ENCODE results near the gene PTPRS.

PTPRS gene

DNA sequence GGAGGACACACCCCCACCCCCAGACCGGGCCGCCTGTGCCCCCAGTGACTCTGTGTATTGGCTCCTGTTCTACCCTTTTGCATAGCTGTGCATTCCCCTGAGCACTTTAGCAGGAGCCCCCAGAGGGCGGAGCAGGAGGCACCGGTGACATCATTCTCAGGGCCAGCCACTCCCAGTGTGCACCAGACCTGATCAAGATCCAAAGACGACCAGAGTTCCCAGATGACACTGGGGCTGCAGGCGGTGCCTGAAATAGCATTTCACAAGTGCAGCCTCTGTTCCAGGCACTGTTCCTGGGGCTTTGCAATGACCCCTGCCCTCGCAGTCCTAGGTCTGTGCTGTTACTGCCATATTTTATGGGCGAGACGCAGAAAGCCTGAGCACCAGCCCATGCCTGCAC lies 14.5 kb upstream of the PTPRS start:
- DNase-seq (ENCODE audit: low read depth), result no peak

DNA sequence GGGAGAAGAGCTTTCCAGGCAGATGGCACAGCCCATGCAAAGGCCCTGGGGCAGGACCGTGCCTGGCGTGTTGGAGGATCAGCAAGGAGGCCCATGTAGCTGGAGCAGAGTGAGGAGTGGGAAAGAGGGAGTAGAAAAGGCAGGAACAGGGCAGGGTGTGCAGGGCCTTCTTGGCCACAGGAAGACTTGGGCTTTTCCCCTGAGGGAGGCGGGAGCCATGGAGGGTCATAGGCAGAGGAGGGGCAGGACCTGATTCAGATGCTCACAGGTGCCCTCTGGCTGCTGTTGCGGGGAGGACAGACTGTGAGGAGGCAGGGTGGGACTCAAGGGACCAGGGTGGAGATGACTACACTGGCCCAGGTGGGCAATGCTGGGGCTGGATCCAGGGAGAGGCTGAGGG lies 13.8 kb upstream of the PTPRS start:
- DNase-seq (ENCODE audit: low read depth), result peak; percentile 52

DNA sequence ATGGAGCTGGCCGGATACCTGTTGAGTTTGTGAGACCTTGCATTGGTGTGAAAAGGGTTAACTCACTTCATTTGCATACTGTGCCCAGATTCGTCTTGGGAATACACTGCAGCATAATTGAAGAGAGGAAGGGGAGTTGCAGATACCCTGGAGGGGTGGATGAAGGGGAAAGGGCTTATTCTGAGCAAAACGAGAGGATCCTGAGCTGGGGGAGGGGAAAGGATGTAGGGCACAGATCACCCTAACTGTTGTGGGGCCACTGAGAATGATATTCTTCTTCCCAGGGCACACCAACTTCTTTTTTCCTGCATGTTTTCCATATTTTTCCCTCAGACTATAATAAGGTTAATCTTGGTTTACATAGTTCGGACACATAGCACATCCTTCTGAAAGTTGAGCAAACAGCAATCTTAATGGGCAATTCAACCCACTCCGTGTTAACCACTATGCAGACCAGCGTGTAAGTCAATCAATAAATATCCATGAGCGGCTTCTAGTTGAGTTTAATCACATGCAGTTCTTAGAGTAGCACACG lies 11.7 kb upstream of the PTPRS start:
- peak; percentile 70 for DNase-seq (ENCODE audit: low read depth)

DNA sequence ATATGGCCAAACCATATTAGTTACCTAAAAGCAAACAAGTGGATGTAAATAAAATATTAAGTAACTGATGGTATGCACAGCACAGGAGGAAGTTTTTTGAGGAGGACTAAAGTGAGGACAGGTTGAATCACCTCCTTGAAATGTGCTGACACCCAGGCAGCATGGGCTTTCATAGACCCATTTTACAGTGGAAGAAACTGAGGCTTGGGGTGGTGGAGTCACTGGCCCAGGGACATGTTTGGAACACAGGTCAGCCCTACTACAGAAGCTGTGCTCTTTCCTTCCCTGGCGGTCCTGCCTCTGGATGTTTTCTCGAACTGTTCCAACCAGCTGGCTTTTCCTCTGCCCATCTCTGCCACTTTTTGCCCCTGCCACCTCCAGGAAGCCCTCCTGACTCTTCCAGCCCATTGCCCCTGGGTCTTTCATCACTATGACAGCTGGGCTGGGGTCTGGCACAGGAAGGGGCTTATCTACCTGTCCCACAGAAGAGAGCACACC lies 11.2 kb upstream of the PTPRS start:
- DNase-seq (ENCODE audit: low read depth), result no peak

DNA sequence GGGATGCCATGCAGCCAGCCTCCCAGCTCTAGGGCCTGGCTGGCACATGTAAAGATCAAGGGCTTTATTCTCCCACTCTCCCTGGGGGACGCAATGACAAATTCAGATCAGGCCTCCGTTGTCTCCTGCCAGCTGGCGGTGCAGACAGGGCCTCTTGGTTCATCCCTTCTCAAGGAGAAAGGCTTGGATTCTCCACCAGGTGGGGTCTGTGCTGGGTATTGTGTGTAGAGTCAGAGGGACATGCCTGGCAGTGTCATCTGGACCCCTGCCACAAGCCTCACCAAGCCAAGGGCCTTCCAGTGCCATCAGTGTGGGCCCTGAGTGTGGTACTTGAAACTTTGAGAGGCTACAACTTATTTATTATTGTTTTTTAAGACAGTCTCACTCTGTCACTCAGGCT lies 8.4 kb upstream of the PTPRS start:
- DNase-seq (ENCODE audit: low read depth), result no peak

DNA sequence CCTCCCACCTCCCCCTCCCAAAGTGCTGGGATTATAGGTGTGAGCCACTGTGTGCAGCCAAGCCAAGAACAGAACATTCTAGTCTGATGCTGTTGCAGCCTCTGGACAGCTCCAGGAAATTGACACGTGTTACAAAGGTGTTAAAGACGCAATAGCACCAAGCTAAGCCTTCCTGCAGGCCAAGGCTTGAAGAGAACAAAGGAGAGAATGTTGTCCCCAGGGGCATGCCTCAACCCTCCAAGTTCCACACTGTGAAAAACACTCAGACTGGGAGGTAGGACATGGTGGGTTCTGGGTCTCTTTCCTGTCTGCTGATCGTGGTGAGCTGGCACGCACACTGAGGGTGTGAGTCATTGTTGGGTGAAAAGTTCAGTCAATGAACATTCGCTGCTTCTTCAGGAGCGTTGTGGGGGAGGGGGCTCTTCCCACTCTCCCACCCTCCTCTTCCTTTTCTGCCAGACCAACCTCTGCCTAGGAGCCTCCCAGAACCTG lies 5.3 kb upstream of the PTPRS start:
- peak; percentile 69 for DNase-seq (ENCODE audit: low read depth)

DNA sequence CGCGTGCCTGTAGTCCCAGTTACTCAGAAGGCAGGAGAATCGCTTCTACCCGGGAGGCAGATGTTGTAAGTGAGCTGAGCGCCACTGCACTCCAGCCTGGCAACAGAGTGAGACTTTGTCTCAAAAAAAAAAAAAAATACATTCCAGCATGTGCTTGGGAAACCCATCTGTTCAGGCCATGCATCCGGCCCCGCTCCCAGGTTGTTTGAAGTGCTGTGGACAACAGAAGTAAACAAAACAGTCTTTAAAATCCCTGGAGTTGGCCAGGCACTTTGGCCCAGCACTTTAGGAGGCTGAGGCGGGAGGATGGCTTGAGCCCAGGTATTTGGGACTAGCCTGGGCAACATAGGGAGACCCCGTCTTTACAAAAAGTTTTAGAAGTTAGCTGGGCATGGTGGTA lies 3.2 kb upstream of the PTPRS start:
- peak; percentile 40 for DNase-seq (ENCODE audit: low read depth)

DNA sequence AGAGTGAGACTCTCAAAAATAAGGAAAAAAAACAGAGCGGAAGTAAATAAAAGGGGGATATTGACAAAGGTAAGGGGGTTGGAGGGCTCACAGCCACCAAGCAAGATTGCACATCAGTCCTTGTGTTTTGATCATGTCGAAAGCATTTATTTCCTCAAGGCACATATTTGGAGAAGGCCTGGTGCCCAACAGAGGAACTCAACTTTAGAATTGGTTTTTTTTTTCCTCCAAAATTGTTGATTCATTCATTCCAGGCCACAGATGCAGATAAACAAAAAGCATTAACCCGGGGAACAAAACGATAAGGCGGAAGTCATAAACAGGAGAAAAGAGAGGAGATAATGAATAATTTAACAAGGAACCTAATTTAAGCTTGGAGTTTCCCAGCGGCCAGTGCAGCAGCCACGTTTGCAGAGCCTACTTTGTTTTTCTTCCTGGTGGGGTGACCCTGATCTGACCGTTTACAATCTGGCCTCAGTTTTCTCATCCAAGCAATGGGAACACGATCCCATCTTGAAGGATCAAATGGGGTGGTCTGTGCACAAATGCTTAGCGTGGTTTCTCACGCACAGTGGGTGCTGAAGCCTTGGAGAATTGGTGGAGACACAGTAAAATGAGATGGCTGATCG lies 2.1 kb upstream of the PTPRS start:
- DNase-seq (ENCODE audit: low read depth), result no peak

DNA sequence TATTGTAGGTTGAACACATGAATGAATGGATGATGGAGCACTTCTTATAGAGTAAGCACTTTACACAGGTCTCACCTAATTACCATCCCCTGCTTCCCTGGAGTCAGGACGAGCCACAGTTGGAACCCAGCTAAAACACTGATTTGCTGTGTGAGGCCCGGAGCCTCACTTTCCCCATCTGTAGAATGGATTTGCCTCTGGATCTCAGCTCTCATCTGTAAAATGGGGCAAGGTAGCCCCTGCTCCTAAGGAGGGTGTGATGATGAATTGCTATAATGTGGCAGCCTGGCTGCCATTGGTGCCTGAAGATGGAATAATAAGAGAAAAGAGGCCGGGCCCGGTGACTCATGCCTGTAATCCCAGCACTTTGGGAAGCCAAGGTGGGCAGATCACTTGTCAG lies 1.4 kb upstream of the PTPRS start:
- DNase-seq (ENCODE audit: low read depth), result no peak

DNA sequence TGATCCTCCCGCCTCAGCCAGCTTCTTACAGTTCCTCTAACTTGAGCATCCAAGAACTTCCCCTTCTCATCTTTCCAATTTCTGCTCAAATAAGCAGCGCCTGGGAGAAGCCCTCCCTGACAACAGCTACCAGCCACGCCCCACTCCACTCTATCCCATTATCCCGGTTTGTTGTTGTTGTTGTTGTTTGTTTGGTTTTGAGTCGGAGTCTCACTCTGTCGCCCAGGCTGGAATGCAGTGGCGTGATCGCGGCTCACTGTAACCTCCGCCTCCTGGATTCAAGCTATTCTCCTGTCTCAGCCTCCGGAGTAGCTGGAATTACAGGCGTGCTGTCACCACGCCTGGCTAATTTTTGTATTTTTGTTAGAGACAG lies 822 bp upstream of the PTPRS start:
- DNase-seq (ENCODE audit: low read depth), result no peak

DNA sequence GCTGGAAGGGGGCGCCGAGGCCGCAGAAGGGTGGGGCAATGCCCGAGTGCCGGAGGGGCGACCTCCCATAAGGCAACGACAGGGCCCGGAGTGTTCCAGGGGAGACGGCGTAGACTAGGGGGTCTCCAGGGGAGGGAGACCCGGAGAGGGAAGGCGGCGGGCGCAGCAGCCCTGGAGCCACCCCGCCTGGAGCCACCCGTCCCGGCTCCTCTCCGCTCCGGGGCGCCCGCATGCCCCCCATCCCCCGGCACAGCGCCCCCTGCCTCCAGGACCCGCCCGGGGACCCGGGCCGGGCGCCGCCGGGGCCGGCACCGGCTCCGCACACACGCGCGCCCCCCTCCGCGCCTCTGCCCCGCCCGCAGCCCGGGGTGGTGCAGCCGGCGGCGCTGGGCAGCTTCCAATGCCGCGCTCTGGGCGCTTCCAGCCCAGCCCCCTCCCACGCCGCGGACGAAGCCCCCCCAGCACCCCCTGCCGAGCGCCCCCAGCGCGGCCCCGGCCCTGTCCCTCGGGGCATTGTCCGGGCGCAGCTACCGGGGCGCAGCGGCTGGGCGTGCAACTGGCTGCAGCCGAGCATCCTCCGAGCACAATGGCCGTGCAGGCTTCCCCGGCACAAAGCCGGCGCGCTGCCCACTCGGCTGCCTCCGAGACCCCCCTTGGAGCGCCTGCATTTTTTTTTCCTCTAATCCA lies 519 bp downstream of the PTPRS start:
- DNase-seq (ENCODE audit: low read depth), result peak; percentile 34

DNA sequence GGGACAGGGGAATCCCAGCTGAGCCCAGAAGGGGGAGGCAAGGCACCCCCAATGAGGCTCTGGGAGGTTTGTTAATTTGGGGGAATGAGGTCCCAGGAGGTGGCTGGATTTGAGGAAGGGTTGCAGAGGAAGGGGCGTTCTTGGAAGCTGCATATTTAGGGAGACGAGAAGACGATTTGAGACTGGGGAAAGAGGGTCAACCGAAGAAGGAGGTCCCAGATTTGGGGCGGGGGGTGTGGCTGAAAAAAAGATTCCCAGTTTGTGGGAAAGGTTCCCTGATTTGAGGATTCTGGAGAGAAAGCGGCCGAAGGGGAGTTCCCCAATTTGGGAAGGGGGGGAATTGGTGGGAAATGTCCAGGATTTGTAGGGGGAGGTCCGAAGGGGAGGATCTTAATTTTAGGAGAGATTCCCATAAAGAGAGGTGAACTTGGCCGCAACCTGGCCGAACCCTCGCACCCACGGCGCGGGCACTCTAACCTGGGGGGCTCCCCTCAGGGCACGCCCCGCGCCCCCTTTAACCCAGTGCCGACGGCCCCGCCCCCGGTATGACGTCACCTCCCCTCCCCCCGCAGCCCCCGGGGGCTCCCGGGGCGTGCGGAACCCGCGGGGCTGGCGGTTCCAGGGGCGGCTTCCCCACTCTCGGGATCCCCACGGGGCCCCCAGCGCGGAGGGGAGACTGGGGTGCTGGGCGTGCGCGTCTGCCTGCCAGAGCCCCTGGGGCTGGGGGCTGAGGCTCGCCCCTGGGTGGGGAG lies 1.2 kb downstream of the PTPRS start:
- DNase-seq (ENCODE audit: low read depth), result no peak

DNA sequence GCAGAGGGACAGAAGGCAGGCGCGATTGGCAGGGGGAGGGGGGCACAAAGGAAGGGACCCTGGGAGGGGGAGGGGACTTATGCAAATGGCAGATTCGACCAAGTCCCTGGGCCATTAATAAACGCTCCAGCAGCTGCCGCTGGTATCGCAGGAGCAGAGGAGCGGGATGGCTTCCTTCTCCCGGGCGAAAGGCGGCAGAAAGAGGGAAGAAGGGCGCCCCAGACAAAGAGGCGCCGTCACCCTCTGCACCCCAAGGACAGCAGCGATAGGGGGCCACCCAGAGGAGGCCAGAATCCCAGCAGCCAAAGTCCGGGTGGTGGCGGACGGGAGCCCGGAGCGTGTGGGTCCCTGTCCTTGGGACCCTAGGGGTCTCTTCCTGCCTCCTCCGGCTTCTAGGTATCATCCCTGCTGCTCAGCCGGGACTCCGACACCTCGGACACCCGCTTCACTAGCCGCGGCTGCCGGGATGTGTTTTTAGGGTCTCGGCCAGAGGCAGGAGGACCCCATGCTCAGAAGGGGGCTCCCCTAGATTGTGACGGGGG lies 1.9 kb downstream of the PTPRS start:
- no peak for DNase-seq (ENCODE audit: low read depth)

DNA sequence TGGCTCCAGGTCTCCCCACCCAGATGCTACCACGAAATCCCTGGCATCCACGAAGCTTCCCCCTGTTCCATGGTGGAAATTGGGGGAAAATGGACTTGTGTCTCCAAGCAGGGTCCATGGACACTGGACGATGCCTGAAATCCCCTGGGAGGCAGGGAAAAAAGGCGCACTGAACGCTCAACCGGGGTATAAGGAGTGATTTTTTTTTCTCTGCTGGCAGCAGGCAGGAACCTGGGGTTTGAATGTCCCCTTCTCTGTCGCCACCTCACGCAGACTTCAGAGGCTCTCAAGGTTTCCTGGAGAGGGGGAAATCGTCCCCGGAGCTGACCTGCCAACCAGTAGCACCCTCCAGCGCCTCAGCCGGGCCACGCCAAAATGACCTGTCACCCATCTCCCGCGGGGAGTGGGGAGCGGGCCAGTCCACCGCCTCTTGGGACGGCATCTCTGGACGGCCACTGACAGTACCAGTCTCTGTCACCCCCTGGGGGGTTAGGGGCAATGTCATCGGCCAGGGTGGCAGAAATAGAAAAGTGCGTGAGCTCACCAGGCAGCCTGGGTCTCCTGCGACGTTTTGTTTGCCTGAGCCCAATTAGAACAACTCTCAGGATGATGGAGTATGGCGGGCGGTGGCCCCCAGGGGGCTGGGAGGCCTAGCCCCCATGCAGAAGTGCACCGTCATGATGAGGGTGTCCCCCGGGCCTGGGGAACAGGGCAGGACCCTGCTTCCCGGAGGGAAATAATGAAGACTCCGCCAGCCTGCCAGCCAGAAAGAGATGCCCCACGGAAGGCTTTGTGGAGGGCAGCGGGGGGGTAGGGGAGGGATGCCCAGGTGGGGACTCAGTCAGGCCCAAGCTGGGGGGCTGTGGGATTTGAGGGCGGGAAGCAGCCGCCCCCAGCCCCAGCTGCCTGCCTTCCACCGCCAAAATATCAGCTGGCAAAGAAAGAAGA lies 2.6 kb downstream of the PTPRS start:
- no peak for DNase-seq (ENCODE audit: low read depth)

DNA sequence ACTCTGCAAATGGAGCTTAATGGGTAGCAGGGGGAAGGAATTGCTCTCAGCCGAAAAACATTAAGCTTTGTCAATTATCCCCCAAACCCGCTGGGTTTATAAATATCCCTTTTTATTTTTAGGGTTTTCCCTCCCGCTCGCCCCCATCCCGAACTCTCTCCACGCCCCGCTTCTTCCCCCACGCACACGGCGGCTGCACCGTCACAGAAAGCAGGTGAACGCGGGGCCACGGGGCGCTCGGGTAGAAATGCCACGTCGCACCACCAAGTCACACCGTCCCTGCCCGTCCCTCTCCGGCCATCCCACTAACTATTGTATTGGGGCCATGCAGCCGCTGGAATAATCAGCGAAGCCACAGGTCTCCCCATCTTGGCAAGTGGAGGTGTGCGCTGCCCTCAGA lies 3.5 kb downstream of the PTPRS start:
- no peak for DNase-seq (ENCODE audit: low read depth)

DNA sequence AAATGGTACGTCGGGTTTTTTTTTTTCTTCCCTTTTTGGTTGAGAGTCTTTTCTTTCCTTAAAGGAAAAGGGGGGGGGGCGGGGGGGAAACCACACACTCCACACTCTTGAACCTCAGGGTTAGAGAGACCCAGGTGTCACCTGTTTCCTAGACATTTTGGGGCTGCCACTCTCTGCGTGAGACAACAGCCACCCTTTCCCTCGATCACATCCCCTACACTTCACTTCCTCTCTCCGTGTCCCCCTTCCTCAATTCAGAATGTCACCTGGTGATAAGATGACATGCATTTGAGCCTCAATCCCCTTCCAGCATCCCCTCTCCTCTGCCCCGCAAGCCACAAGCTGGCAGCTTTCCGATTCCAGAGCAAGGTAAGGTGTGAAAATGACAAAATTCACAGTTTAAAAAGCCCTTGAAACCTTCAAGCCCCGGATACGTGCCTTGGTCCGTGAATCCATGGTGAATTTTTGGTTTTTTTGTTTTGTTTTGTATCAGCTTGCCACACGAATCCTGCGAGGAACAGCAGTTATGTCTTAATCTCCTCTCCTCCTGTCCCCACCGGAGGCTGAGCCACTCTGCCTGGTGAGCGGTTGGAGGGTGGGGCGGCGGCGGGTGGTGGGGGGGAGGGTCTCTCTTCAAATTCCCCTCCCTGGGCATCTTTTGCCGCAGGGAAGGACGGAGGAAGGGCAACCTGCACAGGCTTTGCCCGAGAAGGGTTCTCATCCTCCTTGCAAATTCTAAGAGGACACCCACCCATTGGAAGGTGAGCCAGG lies 4.2 kb downstream of the PTPRS start:
- DNase-seq (ENCODE audit: low read depth), result no peak

DNA sequence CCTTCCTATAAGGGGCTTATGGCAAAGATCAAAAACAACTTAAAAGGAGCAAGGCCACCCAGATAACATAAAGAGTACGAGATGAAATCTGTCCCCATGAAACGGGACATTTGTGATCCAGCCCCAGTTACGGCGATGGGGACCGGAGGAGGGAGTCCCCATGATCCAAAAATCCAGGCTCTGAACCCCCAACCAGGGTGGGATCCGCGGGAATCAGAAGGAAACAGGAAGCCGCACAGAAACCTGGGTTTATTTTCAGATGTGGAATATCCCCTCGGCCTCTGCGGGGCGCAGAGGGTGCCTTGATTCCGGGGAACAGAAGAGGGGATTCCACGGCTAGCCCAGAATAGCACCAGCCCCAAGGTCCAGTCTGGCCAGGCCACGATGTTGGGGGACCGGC lies 5.0 kb downstream of the PTPRS start:
- DNase-seq (ENCODE audit: low read depth), result no peak

DNA sequence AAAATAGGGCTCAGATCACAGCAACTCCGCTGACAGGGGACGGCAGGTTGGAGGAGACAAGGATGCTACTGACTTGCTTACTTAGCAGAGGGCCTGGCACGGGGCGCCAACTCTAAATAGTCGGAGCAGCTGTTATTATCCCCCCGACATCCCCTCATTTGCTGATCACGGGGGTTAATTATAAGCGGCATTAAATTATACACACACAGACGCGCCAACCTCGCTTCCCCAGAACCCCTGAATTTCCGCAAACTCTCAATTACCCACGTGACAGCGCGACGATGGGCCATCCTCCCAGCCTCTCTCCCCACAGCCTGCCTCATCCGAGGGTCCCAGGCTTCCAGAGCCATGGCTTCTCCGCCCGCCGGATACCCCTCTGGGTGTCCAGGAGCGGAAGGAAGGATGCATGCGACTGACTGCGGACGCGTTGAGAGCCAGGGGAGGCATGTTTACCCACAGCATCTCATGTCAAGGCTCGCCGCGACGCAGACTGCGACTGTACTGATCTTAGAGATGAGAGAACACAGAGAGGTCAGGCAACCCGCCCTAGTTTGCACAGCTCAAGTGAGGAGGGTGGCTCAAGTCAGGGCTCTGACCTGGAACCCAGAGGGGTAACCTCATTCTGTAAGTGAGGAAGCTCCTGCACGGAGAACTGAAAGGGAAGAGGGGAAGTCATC lies 5.7 kb downstream of the PTPRS start:
- DNase-seq (ENCODE audit: low read depth), result no peak

DNA sequence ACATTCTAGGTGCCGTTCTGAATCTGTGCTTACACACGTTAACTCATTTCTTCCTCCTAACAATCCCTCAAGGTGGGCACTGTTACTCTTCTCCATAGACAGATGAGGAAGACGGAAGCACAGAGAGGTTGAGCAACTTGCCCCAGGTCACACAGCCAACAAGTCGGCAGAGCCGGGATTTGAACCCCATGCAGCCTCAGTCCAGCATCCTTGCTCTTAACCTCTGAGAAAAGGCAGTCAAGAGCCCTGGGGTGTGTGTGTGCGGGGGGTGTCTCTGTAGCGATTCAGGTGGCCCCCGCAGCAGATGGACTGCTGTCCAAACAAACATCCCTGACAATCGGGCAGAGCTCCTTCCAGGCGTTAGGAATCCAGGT lies 6.3 kb downstream of the PTPRS start:
- DNase-seq (ENCODE audit: low read depth), result no peak
